NCI-H446 (cell line): ENCODE results near the gene PNPLA8.

Experiments used
- DNase-seq, 2 experiments: peaks; one replicate each; lab custom pipeline; 2025; lab: John Stamatoyannopoulos, UW

Gene PNPLA8

GRCh38 chr7:108442039-108442568 is 83.8 kb downstream of the PNPLA8 start:
- peak in 1 of 2 experiments; percentile 55 for DNase-seq

- DNase-seq: no peak
These were observed 84.5 kb downstream of the PNPLA8 start for GRCh38 chr7:108441392-108441955.

DNA sequence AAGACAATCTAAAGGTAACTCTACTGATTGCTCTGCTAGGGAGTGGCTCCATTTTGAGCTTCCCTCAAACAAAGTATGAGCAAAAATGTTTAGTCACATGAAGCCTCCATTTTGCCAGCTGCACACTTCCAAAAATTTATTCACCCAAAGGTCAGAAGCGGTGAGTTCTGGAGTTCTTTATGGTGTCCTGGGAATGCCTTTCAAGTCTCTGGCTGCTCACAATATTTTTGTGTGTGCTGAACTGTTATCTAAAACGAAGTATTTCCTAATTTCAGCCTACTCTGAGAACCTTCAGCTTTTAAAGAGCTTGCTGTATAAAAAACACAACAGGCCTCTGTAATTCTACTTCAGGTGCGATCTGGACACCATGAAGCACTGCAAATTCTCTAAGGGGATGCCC is 85.3 kb downstream of the PNPLA8 start:
- DNase-seq: no peak

GRCh38 chr7:108436906-108437305 is 89.0 kb downstream of the PNPLA8 start:
- no peak for DNase-seq

DNA sequence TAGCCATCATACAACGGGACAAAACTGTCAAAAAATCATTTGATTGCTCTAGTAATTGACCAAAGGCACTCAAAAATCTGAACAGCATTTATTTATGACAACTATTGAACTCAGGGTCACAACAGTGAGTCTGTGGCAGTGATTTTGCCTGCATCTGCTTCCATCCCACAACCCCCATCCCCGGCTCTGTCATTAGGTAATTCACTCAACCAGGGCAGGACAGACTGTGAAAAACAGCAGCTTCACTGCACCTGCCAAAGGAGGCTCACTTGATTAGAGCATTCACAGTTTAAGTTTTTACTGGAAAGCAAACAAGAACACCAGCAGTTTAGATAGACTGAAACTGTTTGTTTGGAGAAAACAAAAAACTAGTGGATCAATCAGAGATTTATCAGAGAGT is 91.9 kb downstream of the PNPLA8 start:
- DNase-seq: no peak

DNA sequence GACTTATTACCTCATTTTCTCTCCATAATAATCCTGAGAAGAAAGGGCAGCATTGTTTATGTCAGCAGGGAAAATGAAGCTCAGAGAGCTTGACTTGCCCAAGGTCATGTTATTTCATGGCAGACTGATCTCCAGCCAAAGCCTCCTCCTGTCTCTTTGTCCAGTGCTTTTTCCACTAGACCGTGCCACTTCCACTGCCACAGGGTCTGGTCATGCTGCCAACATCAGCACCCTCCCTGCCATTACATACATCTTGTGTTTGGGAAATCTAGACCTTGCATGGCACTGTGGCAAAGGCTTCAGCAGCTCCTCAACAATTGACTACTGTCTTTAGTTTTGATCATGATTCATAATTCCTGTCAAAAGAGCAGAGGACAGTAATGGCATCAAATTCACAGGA is 94.8 kb downstream of the PNPLA8 start:
- DNase-seq: no peak

- DNase-seq: no peak
These were observed 95.3 kb downstream of the PNPLA8 start for GRCh38 chr7:108430664-108431063.

- no peak for DNase-seq
These were observed 98.2 kb downstream of the PNPLA8 start for GRCh38 chr7:108427766-108428165.

GRCh38 chr7:108425714-108426275 is 100.1 kb downstream of the PNPLA8 start:
- no peak for DNase-seq

GRCh38 chr7:108424013-108424412 is 101.9 kb downstream of the PNPLA8 start:
- DNase-seq: no peak

- DNase-seq: no peak
These were observed 102.6 kb downstream of the PNPLA8 start for GRCh38 chr7:108423089-108423989.

- no peak for DNase-seq
These were observed 104.1 kb downstream of the PNPLA8 start for GRCh38 chr7:108421720-108422331.
